K562 (cell line): ENCODE results near the gene FGFBP2. TPM values are rescaled to one million over a fixed set of nuclear protein-coding genes. Genes with fewer than 3 reads are reported as not detected.

ENCODE experiments used
- ATAC-seq: fragments of 200-7000 bp; cut with Tn5 transposase; 3 replicates; pipeline ENCODE4 v1.9.1; 2020; ENCODE audit warnings: moderate library complexity
- BruUV-seq: library from RNA; stranded (reverse); fragments of 400-500 nt; replicated peaks from 2 replicates; lab custom pipeline; 2021; lab: Mats Ljungman, UMichigan
- CTCF ChIA-PET: fragments of 300-600 bp; formaldehyde crosslinking; extraction: SDS; loops from one replicate; lab custom pipeline; 2021; ENCODE audit warnings: low intra/inter-chr PET ratio; lab: Yijun Ruan, JAX
- POLR2A ChIA-PET: fragments of 300-600, 350-650 bp; sonication (Branson Sonifier 250); formaldehyde crosslinking; extraction: SDS; loops from one replicate; lab custom pipeline; 2021; ENCODE audit warnings: antibody characterized with exemption, inconsistent platforms; lab: Yijun Ruan, JAX
- DNase-seq, 4 experiments: peaks; one replicate each; pipeline versions ENCODE4 v3.0.0 to v3.0.0-alpha.2; 2011 to 2018; ENCODE audit warnings: low spot score in 3 of 4, mixed read lengths in 3 of 4; ENCODE audit errors: extremely low read depth in 1 of 4
- FAIRE-seq: peaks from 2 replicates; lab custom pipeline; 2011; peaks lifted over from hg19 to GRCh38; lab: Jason Lieb, UNC
- H2AFZ ChIP-seq: 2 replicates; pipeline ENCODE4 v1.6.0; 2011; ENCODE audit warnings: low read depth, low read length, control low read depth, inconsistent platforms
- H3K27ac ChIP-seq: fragments of 200-600 bp; 3 replicates; pipeline ENCODE4 v1.8.0; 2011; ENCODE audit warnings: low read depth, mild to moderate bottlenecking, control low read depth, inconsistent platforms, low read length, moderate library complexity, mixed read lengths; ENCODE audit errors: extremely low read depth
- H3K27me3 ChIP-seq, 2 experiments: fragments of 300-600 bp in 1 of 2; 2 replicates in 1 of 2; 3 replicates in 1 of 2; pipeline versions ENCODE4 v1.6.0 to v1.8.0; 2011; ENCODE audit warnings: inconsistent platforms in 2 of 2, low read length in 2 of 2, mild to moderate bottlenecking in 1 of 2, mixed read lengths in 1 of 2, moderate library complexity in 1 of 2; ENCODE audit not compliant: control insufficient read depth in 2 of 2, insufficient read depth in 2 of 2
- H3K36me3 ChIP-seq: fragments of 300-600 bp; 3 replicates; pipeline ENCODE4 v1.8.0; 2011; ENCODE audit warnings: mild to moderate bottlenecking, low read length, inconsistent platforms; ENCODE audit not compliant: control insufficient read depth, insufficient read depth
- H3K4me1 ChIP-seq, 2 experiments: fragments of 200-600 bp in 1 of 2; replicated peaks in 1 of 2; 2 replicates in 1 of 2; 3 replicates in 1 of 2; pipeline versions ENCODE4 v1.5.1 to v1.8.0; 2011; ENCODE audit warnings: inconsistent platforms in 2 of 2, low read length in 2 of 2, mild to moderate bottlenecking in 1 of 2, mixed read lengths in 1 of 2, moderate library complexity in 1 of 2; ENCODE audit not compliant: control insufficient read depth in 2 of 2, insufficient read depth in 2 of 2
- H3K4me2 ChIP-seq: 2 replicates; pipeline ENCODE4 v1.6.1; 2011; ENCODE audit warnings: low read length, control low read depth, inconsistent platforms, mixed read lengths; ENCODE audit not compliant: insufficient read depth
- H3K4me3 ChIP-seq: fragments of 200-600 bp; sonication (generic), shearing (Covaris generic); 2 replicates; pipeline ENCODE4 v1.5.1; 2016; ENCODE audit warnings: control low read depth, inconsistent platforms
- H3K79me2 ChIP-seq: fragments of 200-600 bp; 3 replicates; pipeline ENCODE4 v1.8.0; 2011; ENCODE audit warnings: low read length, inconsistent platforms; ENCODE audit not compliant: control insufficient read depth, insufficient read depth
- H3K9ac ChIP-seq, 2 experiments: 2 replicates each; pipeline versions ENCODE4 v1.6.0 to v1.6.1; 2011; ENCODE audit warnings: low read depth in 2 of 2, low read length in 2 of 2, control low read depth in 1 of 2, inconsistent platforms in 1 of 2, mild to moderate bottlenecking in 1 of 2, mixed read lengths in 1 of 2; ENCODE audit not compliant: insufficient read depth in 1 of 2
- H3K9me1 ChIP-seq: one replicate; pipeline ENCODE4 v1.6.0; 2011; ENCODE audit warnings: inconsistent platforms, mild to moderate bottlenecking, low read length, moderate library complexity; ENCODE audit not compliant: control insufficient read depth, insufficient read depth
- H3K9me3 ChIP-seq: replicated peaks from 2 replicates; pipeline ENCODE4 v1.5.1; 2011; ENCODE audit warnings: low read depth, low read length, inconsistent platforms; ENCODE audit not compliant: control insufficient read depth, insufficient read depth
- H4K20me1 ChIP-seq: replicated peaks from 2 replicates; pipeline ENCODE4 v1.6.1; 2011; ENCODE audit warnings: low read length, inconsistent platforms, mixed read lengths; ENCODE audit not compliant: control insufficient read depth, insufficient read depth
- ADNP ChIP-seq: fragments of 200-800 bp; sonication (Bioruptor generic); IDR thresholded peaks from 2 replicates; pipeline ENCODE4 v1.6.1; 2016; ENCODE audit warnings: missing genetic modification characterization, missing compliant biosample characterization
- DMBX1 ChIP-seq: fragments of 250-450 bp; sonication (Bioruptor Pico); IDR thresholded peaks from 2 replicates; pipeline ENCODE4 v1.8.0; 2022; ENCODE audit warnings: inconsistent platforms, mild to moderate bottlenecking, moderate library complexity, borderline replicate concordance
- KAT2B ChIP-seq: IDR thresholded peaks from one replicate; pipeline ENCODE4 v1.6.1; 2012; ENCODE audit warnings: low read depth, mild to moderate bottlenecking, control low read depth, inconsistent platforms, low read length, moderate library complexity
- MAFF ChIP-seq: IDR thresholded peaks from 2 replicates; pipeline ENCODE4 v1.6.1; 2012; ENCODE audit warnings: low read length, improper control_type of control experiment
- MNT ChIP-seq, 2 experiments: fragments of 450-650 bp; conservative IDR thresholded peaks; 2 replicates each; pipeline ENCODE4 v1.6.1; 2017; ENCODE audit warnings: mild to moderate bottlenecking in 2 of 2, moderate library complexity in 2 of 2
- RAD21 ChIP-seq, 2 experiments: fragments of 250-450 bp in 1 of 2; fragments of 450-650 bp in 1 of 2; sonication (Bioruptor Pico) in 1 of 2; formaldehyde crosslinking in 1 of 2; IDR thresholded peaks in 1 of 2; conservative IDR thresholded peaks in 1 of 2; 2 replicates each; pipeline versions ENCODE4 v1.4.0 to v1.8.0; 2020 to 2022; ENCODE audit warnings: mild to moderate bottlenecking in 2 of 2, moderate library complexity in 1 of 2
- ZNF407 ChIP-seq: fragments of 450-650 bp; IDR thresholded peaks from 2 replicates; pipeline ENCODE4 v1.6.1; 2016; ENCODE audit warnings: low read depth
- ZNF408 ChIP-seq: fragments of 250-450 bp; sonication (Bioruptor Pico); IDR thresholded peaks from 2 replicates; pipeline ENCODE4 v1.4.0; 2020; ENCODE audit warnings: low read depth, mild to moderate bottlenecking, moderate library complexity
- ZNF740 ChIP-seq, 3 experiments: fragments of 200-800 bp in 1 of 3; sonication (Bioruptor generic) in 1 of 3; sonication (generic) in 1 of 3; formaldehyde crosslinking in 1 of 3; IDR thresholded peaks; 2 replicates each; pipeline versions ENCODE4 v1.6.1 to v1.8.0; 2016 to 2022; ENCODE audit warnings: mild to moderate bottlenecking in 2 of 3, missing compliant biosample characterization in 2 of 3, missing genetic modification characterization in 2 of 3, missing genetic modification reagents in 1 of 3
- WGBS: fragments of 100-300 bp; shearing (Covaris generic); methylation state at CpG from one replicate; pipeline ENCODE4 v1.1.6; 2016; ENCODE audit warnings: low coverage, mixed read lengths; ENCODE audit not compliant: insufficient coverage; ENCODE audit errors: missing lambda C conversion rate; 5-methylcytosine and 5-hydroxymethylcytosine counted together
- in situ Hi-C: fragments of 300-500 bp; cut with MboI; formaldehyde crosslinking; loops from 4 replicates; pipeline ENCODE4 v1.15.0; 2018; ENCODE audit warnings: inconsistent platforms, mixed read lengths
- intact Hi-C: fragments of 100-400 bp; cut with micrococcal nuclease; formaldehyde crosslinking; loops from 2 replicates; pipeline ENCODE4 v1.14.2; 2022
- polyA plus RNA-seq, 8 experiments: library from polyadenylated mRNA; depleted of rRNA in 4 of 8; stranded (reverse) in 5 of 8; unstranded in 3 of 8; fragments of >200 nt; fragmentation: Nextera tagmentation in 2 of 8; fragmentation: Illumina TruSeq in 1 of 8; extraction: Ambion mirVana in 2 of 8; extraction: Trizol in 1 of 8; gene quantifications; 2 replicates each; pipeline versions ENCODE4 v1.2.1 to v1.2.3, GENCODE V29; 2011 to 2014; ENCODE audit warnings: inconsistent platforms in 1 of 8, missing spikeins in 1 of 8
- total RNA-seq, 7 experiments: library from RNA; depleted of rRNA in 6 of 7; stranded (reverse); fragments of >200 nt in 6 of 7; fragmentation: Illumina TruSeq in 2 of 7; extraction: Trizol in 2 of 7; gene quantifications; 2 replicates each; pipeline versions ENCODE4 v1.2.1 to v1.2.3, GENCODE V29; 2011 to 2021; ENCODE audit warnings: low replicate concordance in 1 of 7

FGFBP2 gene
- total and polyA plus RNA-seq, 9 of the 15 experiments (the other 6 are each of a cell fraction or from before 2014, with no cell fraction given) = not detected

GRCh38 chr4:15953625-15954024 lies 9.3 kb downstream of the FGFBP2 start:
- H3K9me1 ChIP-seq = no peaks in the 10 kb centered on the region
- FAIRE-seq (no peak), ATAC-seq (no peak), DNase-seq (no peak)
- ChIA-PET POLR2A (interaction anchor here (0.6 kb wide), 1 partner anchor 228 kb away, joined by 3 read pairs; no protein-coding TSS in a partner anchor), CTCF (no interaction called here)
- no peaks in the 10 kb centered on the region for H3K9me3 ChIP-seq
- no peaks in the 10 kb centered on the region for H3K79me2 ChIP-seq
- no peaks in the 10 kb centered on the region for H3K36me3 ChIP-seq
- H3K4me2 ChIP-seq = no peak overlapping the region
- no TSS peak for BruUV-seq
- H3K4me1 ChIP-seq = no peaks in the 10 kb centered on the region
- H4K20me1 ChIP-seq = no peaks in the 10 kb centered on the region
- peaks cover 0 to 6% of the 10 kb centered on the region in 2 experiments; a peak in 1 of 5 replicates for H3K27me3 ChIP-seq
- H3K4me3 ChIP-seq = no peak overlapping the region
- no peak overlapping the region for H3K9ac ChIP-seq
- WGBS = 0% methylated on average over 5 of the region's 5 CpGs
- intact Hi-C loops = no loop called here
- H3K27ac ChIP-seq = no peak overlapping the region
- in situ Hi-C loops = no loop called here
- H2AFZ ChIP-seq = no peak overlapping the region
- TF ChIP-seq MAFF (no peak), DMBX1 (CRISPR knock-in tag) (no peak), ZNF407 (no peak), ZNF408 (CRISPR knock-in tag) (no peak), ADNP (tag) (no peak), ZNF740 (CRISPR knock-in tag; IDR thresholded peaks at IDR 0.05) (no peak), ZNF740 (tag; IDR thresholded peaks at IDR 0.05) (no peak), MNT (conservative IDR thresholded peaks at IDR 0.05) (no peak), RAD21 (CRISPR knock-in tag; conservative IDR thresholded peaks at IDR 0.05 in 1 of 2, IDR thresholded peaks at IDR 0.05 in 1 of 2) (no peak), KAT2B (no peak)
